Left kidney (tissue), 8 donors: ENCODE measurements around the gene CCDC28A. TPM values are rescaled to one million over a fixed set of nuclear protein-coding genes. Genes with fewer than 3 reads are reported as not detected.
"Not testable (repeated sequence)": the region's sequence is repeated elsewhere in the genome, so short reads cannot be mapped to it uniquely, and the experiment has no call there.

Experiments used
- DNase-seq: peaks from one replicate; pipeline ENCODE4 v3.0.0-alpha.2; 2013
- long read RNA-seq, 8 donors: transcript quantifications; one replicate each; lab custom pipeline, GENCODE V29; 2026
- polyA plus RNA-seq: library from polyadenylated mRNA; unstranded; fragments of 120-200 nt; gene quantifications from one replicate; pipeline ENCODE4 v1.2.1, GENCODE V29; 2013; ENCODE audit not compliant: insufficient read length

Gene CCDC28A
- 25.2 TPM for polyA plus RNA-seq
- long read RNA-seq, donor 1, transcript CCDC28A-202 (6 exons, 1,505 nt) = major isoform, 11 of 11 reads
- long read RNA-seq, donor 1, partial matches to known transcripts = 0 of 11 reads
- long read RNA-seq, donor 1, other reads (novel, unspliced or antisense) = 0 of 11 reads
- long read RNA-seq, donor 2, transcript CCDC28A-202 (6 exons, 1,505 nt) = major isoform, 8 of 8 reads
- long read RNA-seq, donor 2, partial matches to known transcripts = 0 of 8 reads
- long read RNA-seq, donor 2, other reads (novel, unspliced or antisense) = 0 of 8 reads
- long read RNA-seq, donor 3, partial matches to known transcripts = 0 of 2 reads
- long read RNA-seq, donor 3, other reads (novel, unspliced or antisense) = 0 of 2 reads
- long read RNA-seq, donor 4 = 0 reads
- long read RNA-seq, donor 5, transcript CCDC28A-202 (6 exons, 1,505 nt) = major isoform, 20 of 41 reads
- long read RNA-seq, donor 5, partial matches to known transcripts = 16 of 41 reads
- long read RNA-seq, donor 5, other reads (novel, unspliced or antisense) = 5 of 41 reads
- long read RNA-seq, donor 6, transcript CCDC28A-202 (6 exons, 1,505 nt) = major isoform, 8 of 8 reads
- long read RNA-seq, donor 6, partial matches to known transcripts = 0 of 8 reads
- long read RNA-seq, donor 6, other reads (novel, unspliced or antisense) = 0 of 8 reads
- long read RNA-seq, donor 7, transcript CCDC28A-202 (6 exons, 1,505 nt) = major isoform, 5 of 5 reads
- long read RNA-seq, donor 7, partial matches to known transcripts = 0 of 5 reads
- long read RNA-seq, donor 7, other reads (novel, unspliced or antisense) = 0 of 5 reads
- long read RNA-seq, donor 8, partial matches to known transcripts = 0 of 6 reads
- long read RNA-seq, donor 8, other reads (novel, unspliced or antisense) = 5 of 6 reads

GRCh38 chr6:138773177-138774091, at the start of gene CCDC28A:
Gene CCDC28A, plus strand, starts transcription at chr6:138773769. Its CDS starts 2,352 bp downstream, at chr6:138776121.
- DNase-seq = peak; percentile 94

GRCh38 chr6:138724015-138724414, 49.6 kb upstream of the CCDC28A start:
- DNase-seq = peak; percentile 8

- DNase-seq = no peak
These were observed 47.4 kb upstream of the CCDC28A start for GRCh38 chr6:138726066-138726756.

GRCh38 chr6:138726757-138727097, 46.8 kb upstream of the CCDC28A start:
- DNase-seq = no peak

GRCh38 chr6:138727182-138727581, 46.4 kb upstream of the CCDC28A start:
- DNase-seq = no peak

- no peak for DNase-seq
These were observed 44.9 kb upstream of the CCDC28A start for GRCh38 chr6:138728662-138729061.

DNA sequence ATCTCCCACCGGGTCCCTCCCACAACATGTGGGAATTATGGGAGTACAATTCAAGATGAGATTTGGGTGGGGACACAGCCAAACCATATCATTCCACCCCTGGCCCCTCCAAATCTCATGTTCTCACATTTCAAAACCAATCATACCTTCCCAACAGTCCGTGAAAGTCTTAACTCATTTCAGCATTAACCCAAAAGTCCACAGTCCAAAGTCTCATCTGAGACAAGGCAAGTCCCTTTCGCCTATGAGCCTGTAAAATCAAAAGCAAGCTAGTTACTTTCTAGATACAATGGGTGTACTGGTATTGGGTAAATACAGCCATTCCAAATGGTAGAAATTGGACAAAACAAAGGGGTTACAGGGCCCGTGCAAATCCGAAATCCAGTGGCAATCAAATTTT, 43.5 kb upstream of the CCDC28A start:
- not testable (repeated sequence) for DNase-seq

- DNase-seq = no peak
These were observed 39.0 kb upstream of the CCDC28A start for GRCh38 chr6:138734585-138734984.

- no peak for DNase-seq
These were observed 36.9 kb upstream of the CCDC28A start for GRCh38 chr6:138736640-138737039.

DNA sequence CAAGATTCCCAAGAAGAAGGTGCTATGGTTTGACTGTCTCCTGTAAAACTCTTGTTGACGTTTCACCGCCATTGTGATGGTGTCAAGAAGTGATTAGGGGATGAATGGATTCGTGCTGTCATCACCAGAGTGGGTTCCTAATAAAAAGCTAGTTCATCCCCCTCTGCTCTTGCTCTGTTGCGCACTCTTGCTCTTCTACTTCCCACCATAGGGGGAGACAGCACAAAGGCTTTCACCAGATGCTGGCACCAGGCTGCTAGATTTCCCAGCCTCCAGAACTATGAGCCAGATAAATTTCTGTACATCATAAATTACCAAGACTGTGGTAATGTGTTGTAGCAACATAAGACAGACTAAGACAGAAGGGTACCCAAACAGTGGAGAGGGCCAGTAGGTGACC, 21.6 kb upstream of the CCDC28A start:
- DNase-seq = no peak

- no peak for DNase-seq
These were observed 16.4 kb upstream of the CCDC28A start for GRCh38 chr6:138757136-138757535.

GRCh38 chr6:138765896-138766655, 7.5 kb upstream of the CCDC28A start:
- no peak for DNase-seq

- DNase-seq = no peak
These were observed 4.4 kb upstream of the CCDC28A start for GRCh38 chr6:138769102-138769676.

DNA sequence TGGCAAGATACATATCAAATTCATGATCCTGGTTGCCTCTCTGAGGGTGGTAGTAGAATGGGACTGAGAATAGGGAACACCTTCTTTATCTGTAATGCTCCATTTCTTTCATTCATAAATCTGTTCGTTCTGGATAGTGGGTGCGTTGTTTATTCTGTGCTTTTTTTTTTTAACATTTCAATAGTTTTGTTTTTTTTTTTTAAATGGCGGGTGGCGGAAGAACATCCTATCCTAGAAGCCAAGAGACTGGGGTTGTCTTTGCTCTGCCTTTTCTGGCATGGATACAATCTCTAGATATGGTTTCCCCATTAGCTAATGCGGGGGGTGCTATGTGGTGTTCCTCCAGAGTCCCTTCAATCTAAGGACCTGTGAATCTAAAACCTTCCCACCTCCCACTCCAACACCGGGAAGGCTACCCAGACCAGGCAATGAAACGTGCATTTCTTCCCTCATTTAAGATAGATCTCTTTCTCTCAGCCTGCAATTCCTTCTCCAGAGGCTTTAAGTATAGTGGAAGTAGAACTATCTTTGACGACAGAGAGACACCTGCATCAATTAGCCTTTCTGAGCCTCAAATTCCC, 883 bp upstream of the CCDC28A start:
- no peak for DNase-seq

- no peak for DNase-seq
These were observed 801 bp downstream of the CCDC28A start for GRCh38 chr6:138774370-138774769.

DNA sequence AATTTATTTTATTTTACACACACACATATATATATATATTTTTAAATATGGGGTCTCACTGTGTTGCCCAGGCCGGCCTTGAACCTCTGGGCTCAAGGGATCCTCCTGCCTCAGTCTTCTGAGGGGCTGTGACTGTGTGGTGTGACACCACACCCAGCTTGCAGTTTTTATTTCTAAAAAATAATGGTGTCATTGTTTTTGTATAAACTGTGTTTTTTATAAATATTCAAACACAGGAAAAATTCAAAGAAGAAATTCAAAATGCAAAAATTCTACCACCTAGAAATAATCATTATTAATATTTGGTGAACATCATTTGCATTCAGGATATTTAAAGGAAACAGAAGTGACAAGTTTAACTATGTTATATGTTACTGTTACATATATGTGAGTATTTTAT, 3.1 kb downstream of the CCDC28A start:
- no peak for DNase-seq

GRCh38 chr6:138778331-138778730, 4.8 kb downstream of the CCDC28A start:
- DNase-seq = no peak

- DNase-seq = no peak
These were observed 8.7 kb downstream of the CCDC28A start for GRCh38 chr6:138782243-138782642.

GRCh38 chr6:138785079-138785478, 11.5 kb downstream of the CCDC28A start:
- DNase-seq = no peak

- DNase-seq = no peak
These were observed 12.4 kb downstream of the CCDC28A start for GRCh38 chr6:138785980-138786379.
